ENCODE measurements around the gene SHTN1. TPM values are rescaled to one million over a fixed set of nuclear protein-coding genes. Genes with fewer than 3 reads are reported as not detected.

Gene SHTN1
- total and polyA plus RNA-seq, 2 donors (not counting 1 experiment from before 2014, with no cell fraction given): 0.06 to 0.34 TPM

DNA sequence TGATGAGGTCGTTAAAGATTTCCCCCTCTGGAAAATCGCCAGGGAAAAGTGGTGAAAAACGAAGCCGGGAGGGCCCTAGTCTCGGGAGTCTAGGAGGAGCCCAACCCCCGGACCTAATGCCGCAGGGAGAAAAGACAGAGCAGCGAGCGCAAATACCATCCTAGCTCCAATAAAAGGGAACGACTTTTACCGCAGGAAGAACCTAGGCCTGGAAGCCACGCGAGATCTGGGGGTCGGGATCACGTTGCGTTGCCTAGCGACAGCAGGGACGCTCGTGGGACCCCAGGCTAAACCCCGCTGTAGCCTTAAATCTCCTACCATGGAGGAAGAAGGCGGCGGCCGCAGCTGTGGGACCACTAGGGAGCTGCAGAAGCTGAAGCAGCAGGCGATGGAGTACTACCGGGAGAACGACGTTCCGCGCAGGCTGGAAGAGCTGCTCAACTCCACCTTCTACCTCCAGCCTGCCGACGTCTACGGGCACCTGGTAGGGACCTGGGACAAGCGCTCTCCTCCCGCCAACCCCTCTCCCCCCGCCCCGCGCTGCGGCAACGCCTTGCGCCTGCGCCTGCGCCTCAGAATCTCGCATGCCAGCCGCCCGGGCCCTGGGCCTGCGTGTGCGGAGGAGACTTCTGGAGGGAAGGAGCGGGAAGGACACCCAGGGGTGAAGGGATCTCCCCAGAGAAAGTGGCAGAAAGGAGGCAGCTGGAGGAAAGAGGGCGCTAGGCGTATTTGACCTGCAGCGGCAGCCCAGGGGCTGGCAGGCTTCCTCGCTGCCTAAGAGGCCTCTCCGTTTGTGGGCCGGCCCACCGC, 155.5 kb downstream of the SHTN1 start, which contains the start of gene ENO4:
TSS of gene ENO4 (plus strand) at position 252 of the 810 bp plus-strand sequence. CDS start at position 320, 68 bp downstream.
- peaks cover 13% of the 10 kb centered on the region for H3K27me3 Mint-ChIP-seq

More for the DNA sequence above, 155.5 kb downstream of the SHTN1 start, which contains the start of gene ENO4:
- peak within 1 kb of the TSS; percentile 48 for H2AFZ ChIP-seq (ENCODE audit: insufficient read depth, low read depth, low read length, poor library complexity, severe bottlenecking)
- peaks cover 0 to 28% (median 4%) of the 10 kb centered on the region in 4 experiments for H3K27me3 ChIP-seq (replicated peaks in 1 of 4; ENCODE audit: control extremely low read depth in 1 of 4, control insufficient read depth in 3 of 4, insufficient read depth in 4 of 4, low read length in 3 of 4)
- WGBS (ENCODE audit: insufficient coverage): 9% methylated on average over 42 of the region's 55 CpGs
- H3K9me3 ChIP-seq (ENCODE audit: control extremely low read depth in 1 of 3, control insufficient read depth in 2 of 3, insufficient read depth in 1 of 3, low read length in 2 of 3): peaks cover 0 to 4% (median 0%) of the 10 kb centered on the region in 3 donors
- intact Hi-C loops (cut with micrococcal nuclease): loop anchor here (2.0 to 10.0 kb wide), 3 partner anchors 53 to 1495 kb away; partner anchors contain the start of genes FAM204A and PDZD8
- Mint-ChIP-seq H3K9me3 (ENCODE audit: insufficient read depth) (no peaks in the 10 kb centered on the region), H3K4me1 (peaks cover 37% of the 10 kb centered on the region), H3K27ac (peak within 1 kb of the TSS; percentile 93), H3K4me3 (peak within 1 kb of the TSS; percentile 86)
- peak within 1 kb of the TSS; percentile 82 for H3K9ac ChIP-seq (ENCODE audit: low read length)
- peak within 1 kb of the TSS; percentile 75 to 77 for H3K27ac ChIP-seq (ENCODE audit: low read length in 2 of 2)
- no peaks in the 10 kb centered on the region for H3K36me3 ChIP-seq (replicated peaks in 1 of 2; ENCODE audit: control extremely low read depth in 1 of 2, control insufficient read depth in 1 of 2, extremely low read depth in 1 of 2, insufficient read depth in 2 of 2, low read length in 1 of 2)
- DNase-seq: peak; percentile 77
- ChIA-PET CTCF (interaction anchor here (1.4 kb wide), 1 partner anchor 53 kb away, joined by 4 read pairs; no protein-coding TSS in a partner anchor), POLR2A (no interaction called here)
- peaks cover 11 to 35% of the 10 kb centered on the region in 2 donors for H3K4me1 ChIP-seq (ENCODE audit: control insufficient read depth in 2 of 2, insufficient read depth in 2 of 2, low read length in 2 of 2)
- TF ChIP-seq, protein P1, sequence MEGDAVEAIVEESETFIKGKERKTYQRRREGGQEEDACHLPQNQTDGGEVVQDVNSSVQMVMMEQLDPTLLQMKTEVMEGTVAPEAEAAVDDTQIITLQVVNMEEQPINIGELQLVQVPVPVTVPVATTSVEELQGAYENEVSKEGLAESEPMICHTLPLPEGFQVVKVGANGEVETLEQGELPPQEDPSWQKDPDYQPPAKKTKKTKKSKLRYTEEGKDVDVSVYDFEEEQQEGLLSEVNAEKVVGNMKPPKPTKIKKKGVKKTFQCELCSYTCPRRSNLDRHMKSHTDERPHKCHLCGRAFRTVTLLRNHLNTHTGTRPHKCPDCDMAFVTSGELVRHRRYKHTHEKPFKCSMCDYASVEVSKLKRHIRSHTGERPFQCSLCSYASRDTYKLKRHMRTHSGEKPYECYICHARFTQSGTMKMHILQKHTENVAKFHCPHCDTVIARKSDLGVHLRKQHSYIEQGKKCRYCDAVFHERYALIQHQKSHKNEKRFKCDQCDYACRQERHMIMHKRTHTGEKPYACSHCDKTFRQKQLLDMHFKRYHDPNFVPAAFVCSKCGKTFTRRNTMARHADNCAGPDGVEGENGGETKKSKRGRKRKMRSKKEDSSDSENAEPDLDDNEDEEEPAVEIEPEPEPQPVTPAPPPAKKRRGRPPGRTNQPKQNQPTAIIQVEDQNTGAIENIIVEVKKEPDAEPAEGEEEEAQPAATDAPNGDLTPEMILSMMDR (IDR thresholded peaks at IDR 0.05): no peak
- TF ChIP-seq EZH2 (IDR thresholded peaks at IDR 0.05; ENCODE audit: borderline replicate concordance, insufficient read depth, low read depth, low read length, poor library complexity, severe bottlenecking): no peak
- no peaks in the 10 kb centered on the region for H4K20me1 ChIP-seq (ENCODE audit: control insufficient read depth, insufficient read depth, low read length, poor library complexity, severe bottlenecking)
- peak; percentile 48 for ATAC-seq (ENCODE audit: low read depth)
- peak within 1 kb of the TSS; percentile 72 for H3K4me2 ChIP-seq (replicated peaks; ENCODE audit: low read depth, low read length, poor library complexity, severe bottlenecking)
- H3K4me3 ChIP-seq (ENCODE audit: control extremely low read depth in 1 of 5, extremely low read depth in 1 of 5, insufficient read depth in 1 of 5, low read depth in 2 of 5, low read length in 4 of 5): peak within 1 kb of the TSS in 4 of 5 experiments; percentile 38 to 82 (median 61)
- no peaks in the 10 kb centered on the region for H3K79me2 ChIP-seq (ENCODE audit: control insufficient read depth, insufficient read depth, low read length)

Data from B cell (primary cell).